Breast epithelium (tissue), 3 donors: ENCODE results near the gene IGSF11.

Source experiments
- POLR2A ChIP-seq: fragments of 450-650 bp; IDR thresholded peaks from one replicate; pipeline ENCODE4 v1.6.1; 2016; ENCODE audit warnings: antibody characterized with exemption, mild to moderate bottlenecking, moderate library complexity
- TF ChIP-seq, protein P1 (sequence below), 3 donors: fragments of 450-650 bp; IDR thresholded peaks; one replicate each; pipeline ENCODE4 v1.5.1; 2016 to 2017; ENCODE audit warnings: antibody characterized with exemption in 3 of 3, mild to moderate bottlenecking in 3 of 3, moderate library complexity in 3 of 3

DNA sequence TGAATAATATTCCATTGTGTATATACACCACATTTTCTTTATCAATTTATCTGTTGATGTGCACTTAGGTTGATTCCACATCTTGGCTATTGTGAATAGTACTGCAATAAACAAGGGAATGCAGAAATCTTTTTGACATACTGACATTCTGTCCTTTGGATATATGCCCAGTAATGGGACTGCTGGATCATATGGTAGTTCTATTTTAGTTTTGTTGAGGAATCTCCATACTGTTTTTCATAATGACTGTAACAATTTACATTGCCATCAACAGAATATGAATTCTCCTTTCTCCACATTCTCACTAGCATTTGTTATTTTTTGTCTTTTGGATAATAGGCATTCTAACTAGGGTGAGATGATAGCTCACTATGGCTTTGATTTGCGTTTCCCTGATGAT lies 174.7 kb downstream of the IGSF11 start:
- TF ChIP-seq, protein P1, sequence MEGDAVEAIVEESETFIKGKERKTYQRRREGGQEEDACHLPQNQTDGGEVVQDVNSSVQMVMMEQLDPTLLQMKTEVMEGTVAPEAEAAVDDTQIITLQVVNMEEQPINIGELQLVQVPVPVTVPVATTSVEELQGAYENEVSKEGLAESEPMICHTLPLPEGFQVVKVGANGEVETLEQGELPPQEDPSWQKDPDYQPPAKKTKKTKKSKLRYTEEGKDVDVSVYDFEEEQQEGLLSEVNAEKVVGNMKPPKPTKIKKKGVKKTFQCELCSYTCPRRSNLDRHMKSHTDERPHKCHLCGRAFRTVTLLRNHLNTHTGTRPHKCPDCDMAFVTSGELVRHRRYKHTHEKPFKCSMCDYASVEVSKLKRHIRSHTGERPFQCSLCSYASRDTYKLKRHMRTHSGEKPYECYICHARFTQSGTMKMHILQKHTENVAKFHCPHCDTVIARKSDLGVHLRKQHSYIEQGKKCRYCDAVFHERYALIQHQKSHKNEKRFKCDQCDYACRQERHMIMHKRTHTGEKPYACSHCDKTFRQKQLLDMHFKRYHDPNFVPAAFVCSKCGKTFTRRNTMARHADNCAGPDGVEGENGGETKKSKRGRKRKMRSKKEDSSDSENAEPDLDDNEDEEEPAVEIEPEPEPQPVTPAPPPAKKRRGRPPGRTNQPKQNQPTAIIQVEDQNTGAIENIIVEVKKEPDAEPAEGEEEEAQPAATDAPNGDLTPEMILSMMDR (IDR thresholded peaks at IDR 0.05) = no peak
- no peak for TF ChIP-seq POLR2A
